ENCODE measurements around the gene CFAP210.

DNA sequence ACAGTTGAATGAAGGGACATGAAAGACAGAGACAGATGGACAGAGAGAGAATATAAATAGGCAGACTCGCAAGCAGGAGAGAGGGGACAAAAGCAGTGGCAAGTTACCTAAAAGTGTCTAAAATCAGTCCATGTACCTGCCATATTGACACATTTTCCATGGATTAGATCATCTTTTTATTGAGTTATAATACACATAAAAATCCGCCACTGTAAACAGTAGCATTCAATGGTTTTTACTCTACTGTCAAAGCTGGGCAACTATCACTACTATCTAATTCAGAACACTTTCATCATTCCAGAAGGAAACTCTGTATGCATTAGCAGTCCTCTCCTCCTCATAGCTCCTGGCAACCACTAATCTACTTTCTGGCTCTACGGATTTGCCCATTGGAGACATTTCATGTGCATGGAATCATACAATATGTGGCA, 10.1 kb downstream of the CFAP210 start:
- no peak for TF ChIP-seq CTCF (IDR thresholded peaks at IDR 0.05)
- TF ChIP-seq POLR2AphosphoS5 (IDR thresholded peaks at IDR 0.05): no peak
- TF ChIP-seq EP300 (IDR thresholded peaks at IDR 0.05): no peak
- TF ChIP-seq POLR2A (IDR thresholded peaks at IDR 0.05): no peak

Data from suprapubic skin (tissue), 4 donors.